Measurements from ENCODE around the gene XPNPEP1. TPM values are rescaled to one million over a fixed set of nuclear protein-coding genes. Genes with fewer than 3 reads are reported as not detected.

Gene XPNPEP1
- total RNA-seq, 1 experiment from 2014 or later: 71.3 TPM

- no peak overlapping the region for H3K4ac ChIP-seq (ENCODE audit: low read depth, low read length)
- no peaks in the 10 kb centered on the region for H3K79me1 ChIP-seq (ENCODE audit: insufficient read depth, low read depth, low read length, poor library complexity, severe bottlenecking)
- H3K14ac ChIP-seq (ENCODE audit: insufficient read depth, low read length): no peak overlapping the region
- H3K23me2 ChIP-seq (ENCODE audit: insufficient read length, low read depth, low read length, poor library complexity, severe bottlenecking): no peaks in the 10 kb centered on the region
- H3K27me3 ChIP-seq (ENCODE audit: insufficient read depth, low read length): no peaks in the 10 kb centered on the region
- no peak overlapping the region for H2BK120ac ChIP-seq (ENCODE audit: low read depth, low read length, poor library complexity, severe bottlenecking)
- no peak overlapping the region for H4K91ac ChIP-seq (ENCODE audit: insufficient read length, low read depth, low read length)
- H3K79me2 ChIP-seq (ENCODE audit: insufficient read depth, low read length): no peaks in the 10 kb centered on the region
- no peak for TF ChIP-seq CTCF (conservative IDR thresholded peaks at IDR 0.05)
- no peak overlapping the region for H3K4me3 Mint-ChIP-seq
- no peaks in the 10 kb centered on the region for H3K27me3 Mint-ChIP-seq (ENCODE audit: low read depth)
- H3K18ac ChIP-seq (ENCODE audit: insufficient read length, low read depth, low read length): no peak overlapping the region
- H2AFZ ChIP-seq (ENCODE audit: low read length): no peak overlapping the region
- H4K5ac ChIP-seq (ENCODE audit: insufficient read length, low read depth, low read length): no peak overlapping the region
- peaks cover 16 to 17% of the 10 kb centered on the region in 2 experiments for H3K4me1 Mint-ChIP-seq
- H2BK12ac ChIP-seq (ENCODE audit: insufficient read length, low read depth, low read length): no peak overlapping the region
- no peak overlapping the region for H3T11ph ChIP-seq (ENCODE audit: low read length)
- no peak overlapping the region for H2BK20ac ChIP-seq (ENCODE audit: low read depth, low read length, poor library complexity, severe bottlenecking)
- H4K8ac ChIP-seq (replicated peaks; ENCODE audit: insufficient read length, low read depth, low read length): no peak overlapping the region
- peaks cover 22 to 55% (median 50%) of the 10 kb centered on the region in 3 experiments; a peak in 6 of 7 replicates for H3K36me3 Mint-ChIP-seq (ENCODE audit: insufficient read depth in 1 of 3, low read depth in 3 of 3)
- H3K9me3 Mint-ChIP-seq: no peaks in the 10 kb centered on the region
- H3K9ac ChIP-seq (ENCODE audit: extremely low read depth, insufficient read length, low read length): no peak overlapping the region
- no CpG with 5 or more reads among the region's 8 CpGs for WGBS (ENCODE audit: extremely low coverage, insufficient read length, low lambda C conversion rate)
- H2BK15ac ChIP-seq (ENCODE audit: low read depth, low read length): no peak overlapping the region
- H4K20me1 ChIP-seq (ENCODE audit: control insufficient read depth, insufficient read depth, insufficient read length): no peaks in the 10 kb centered on the region
- H2AK5ac ChIP-seq (ENCODE audit: insufficient read length, low read length): no peak overlapping the region
- peak; percentile 15 for DNase-seq
- no peak overlapping the region for H3K4me2 ChIP-seq (ENCODE audit: insufficient read depth, insufficient read length, low read length)
- H3K27ac Mint-ChIP-seq: no peak overlapping the region; a peak in 1 of 7 replicates
- H3K4me1 ChIP-seq (ENCODE audit: insufficient read depth, low read length): no peaks in the 10 kb centered on the region
- no peak overlapping the region for H3K27ac ChIP-seq (ENCODE audit: insufficient read length, low read depth, low read length)
- H2BK5ac ChIP-seq (ENCODE audit: insufficient read length, low read length): no peak overlapping the region
- H3K23ac ChIP-seq (ENCODE audit: insufficient read length, low read depth, low read length): no peak overlapping the region
- H3K56ac ChIP-seq (ENCODE audit: insufficient read length, low read depth, low read length): no peak overlapping the region
- H3K9me3 ChIP-seq (ENCODE audit: control insufficient read depth, low read depth, low read length): no peaks in the 10 kb centered on the region
These were observed 40.9 kb downstream of the XPNPEP1 start for GRCh38 chr10:109882251-109883057.

Measured in H9 (cell line).